Measurements from ENCODE around the gene LCP1.

LCP1 gene

DNA sequence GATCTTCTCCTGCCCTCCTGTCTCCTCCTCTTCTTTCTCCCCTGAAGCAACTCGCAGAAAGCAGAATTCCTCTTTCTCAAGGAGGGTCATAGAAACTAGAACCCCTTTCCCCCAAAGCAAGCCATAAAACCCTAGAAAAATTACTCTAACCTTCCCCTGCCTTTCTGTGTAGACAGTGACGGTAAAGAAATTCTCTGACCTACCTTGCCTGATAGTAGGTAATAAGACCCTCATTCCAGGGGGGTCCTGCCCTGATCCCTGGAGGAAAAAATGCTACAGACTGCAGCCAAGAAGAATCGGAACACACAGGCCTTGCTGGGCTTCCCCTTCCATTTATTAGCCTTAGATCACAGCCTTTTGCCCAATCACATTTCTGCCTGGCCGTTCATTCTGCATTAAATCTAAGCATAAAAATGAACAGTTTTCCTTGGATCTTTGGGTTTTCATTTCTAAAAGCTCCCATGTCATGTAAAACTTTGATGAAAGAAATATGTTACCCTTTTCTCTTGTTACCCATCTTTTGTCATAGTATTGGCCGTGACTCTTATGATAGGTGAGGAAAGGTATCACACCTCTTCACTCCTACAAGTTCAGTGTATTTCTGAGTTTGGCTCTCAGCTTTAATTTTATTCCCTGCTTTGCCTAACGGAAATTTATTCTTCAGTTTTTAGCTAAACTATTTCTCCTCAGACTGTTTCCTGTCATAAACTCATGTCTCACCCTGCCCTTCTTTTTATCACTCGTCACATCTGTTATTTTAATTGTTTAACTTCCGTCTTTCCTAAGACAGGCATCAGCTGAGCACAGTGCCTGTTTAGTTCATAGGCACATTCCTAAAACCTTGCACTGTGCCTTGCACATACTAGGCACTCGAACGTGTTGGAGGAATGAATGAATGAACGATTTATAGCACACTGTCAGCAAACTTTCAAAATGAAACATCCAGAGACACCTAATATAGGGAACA lies 56.7 kb downstream of the LCP1 start:
- intact Hi-C loops (cut with micrococcal nuclease) = loop anchor here (5.0 to 10.0 kb wide), 3 partner anchors 73 to 318 kb away; partner anchors contain the start of gene ZC3H13
- H3K27me3 Mint-ChIP-seq = peaks cover 2% of the 10 kb centered on the region
- H3K27ac Mint-ChIP-seq = peak overlapping the region; percentile 47
- H3K4me3 Mint-ChIP-seq = no peak overlapping the region
- H3K4me1 Mint-ChIP-seq (ENCODE audit: low read depth) = peaks cover 41% of the 10 kb centered on the region
- H3K9me3 Mint-ChIP-seq = no peaks in the 10 kb centered on the region
- H3K36me3 Mint-ChIP-seq (ENCODE audit: low read depth) = peaks cover 49% of the 10 kb centered on the region

DNA sequence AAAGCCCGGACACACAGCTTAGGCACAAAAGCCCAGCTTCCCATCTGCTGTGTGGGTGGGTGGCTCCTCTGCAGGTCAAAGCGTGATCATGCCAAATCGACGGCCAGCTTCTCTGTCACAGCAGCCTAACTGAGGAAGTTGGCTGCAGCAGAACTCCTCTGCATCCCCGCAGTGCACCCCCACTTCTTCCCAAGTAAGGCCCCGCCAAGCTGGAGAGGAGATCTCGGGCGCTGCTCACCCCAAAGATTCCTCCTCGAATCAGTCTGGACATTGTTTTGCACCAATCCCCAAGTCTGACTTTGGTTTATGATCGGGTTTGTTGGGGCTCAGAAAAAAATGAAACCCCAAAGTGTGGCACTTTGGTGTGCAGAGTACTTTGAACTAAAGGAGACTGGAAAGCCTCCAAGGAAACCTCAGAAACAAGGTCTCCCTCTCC lies 57.4 kb downstream of the LCP1 start:
- Mint-ChIP-seq H3K27me3 (peaks cover 2% of the 10 kb centered on the region), H3K36me3 (ENCODE audit: low read depth) (peaks cover 42% of the 10 kb centered on the region), H3K4me3 (no peak overlapping the region), H3K27ac (peak overlapping the region; percentile 47), H3K4me1 (ENCODE audit: low read depth) (peaks cover 41% of the 10 kb centered on the region), H3K9me3 (no peaks in the 10 kb centered on the region)
- intact Hi-C loops (cut with micrococcal nuclease) = loop anchor here (5.0 to 10.0 kb wide), 2 partner anchors 110 to 317 kb away; no protein-coding TSS in a partner anchor

DNA sequence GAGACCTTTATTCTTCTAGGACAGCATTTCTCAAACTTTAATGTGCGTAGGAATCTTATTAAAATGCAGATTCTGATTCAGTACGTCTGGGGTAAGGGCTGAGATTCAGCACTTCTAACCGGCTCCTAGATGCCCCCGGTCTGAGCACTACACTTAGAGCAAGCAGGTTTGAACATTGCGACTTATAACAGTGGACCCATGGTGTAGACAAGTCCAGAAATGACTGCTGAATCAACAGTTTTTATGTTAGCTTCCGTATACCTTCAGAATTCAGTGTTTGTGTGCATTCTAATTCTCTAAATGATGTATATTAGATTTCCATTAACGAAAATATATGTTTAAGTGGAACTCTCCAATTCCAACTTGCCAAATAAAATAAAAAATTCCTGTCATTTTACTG lies 59.7 kb downstream of the LCP1 start:
- Mint-ChIP-seq H3K36me3 (ENCODE audit: low read depth) (peaks cover 19% of the 10 kb centered on the region), H3K4me1 (ENCODE audit: low read depth) (peaks cover 38% of the 10 kb centered on the region), H3K9me3 (no peaks in the 10 kb centered on the region), H3K27ac (no peak overlapping the region), H3K27me3 (peaks cover 2% of the 10 kb centered on the region), H3K4me3 (no peak overlapping the region)
- intact Hi-C loops (cut with micrococcal nuclease) = loop anchor here (5.0 to 10.0 kb wide), 2 partner anchors 108 to 315 kb away; no protein-coding TSS in a partner anchor

DNA sequence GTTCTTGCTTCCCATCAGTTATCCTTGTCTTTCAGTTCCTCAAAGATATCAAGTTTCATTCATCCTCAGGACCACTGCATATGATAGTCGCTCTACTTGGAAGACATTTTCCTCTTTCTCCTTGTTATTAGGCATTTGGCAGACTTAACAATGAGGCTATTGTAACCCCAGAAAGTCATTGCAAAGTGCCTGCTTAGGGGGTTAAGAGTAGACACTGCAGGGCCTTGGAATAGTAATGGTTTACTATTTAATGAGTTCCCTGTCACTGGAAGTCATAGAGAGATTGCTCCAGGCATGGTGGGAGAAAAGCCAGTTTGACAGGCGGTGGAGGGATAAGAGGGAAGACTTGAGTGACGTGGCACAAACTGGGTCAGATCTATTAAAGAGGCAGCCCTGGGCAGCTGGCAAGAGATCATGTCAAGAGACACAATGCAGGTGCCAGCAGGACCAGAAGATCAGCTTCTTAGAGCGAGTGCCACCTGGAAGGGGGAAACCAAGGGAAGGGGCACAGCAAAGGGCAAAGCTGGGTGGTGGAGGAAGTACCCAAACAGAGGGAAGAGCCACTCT lies 60.3 kb downstream of the LCP1 start:
- H3K4me3 Mint-ChIP-seq = no peak overlapping the region
- peaks cover 2% of the 10 kb centered on the region for H3K27me3 Mint-ChIP-seq
- no peak overlapping the region for H3K27ac Mint-ChIP-seq
- H3K9me3 Mint-ChIP-seq = no peaks in the 10 kb centered on the region
- H3K36me3 Mint-ChIP-seq (ENCODE audit: low read depth) = peaks cover 13% of the 10 kb centered on the region
- H3K4me1 Mint-ChIP-seq (ENCODE audit: low read depth) = peaks cover 32% of the 10 kb centered on the region
- intact Hi-C loops (cut with micrococcal nuclease) = loop anchor here (5.0 to 10.0 kb wide), 2 partner anchors 107 to 314 kb away; no protein-coding TSS in a partner anchor

DNA sequence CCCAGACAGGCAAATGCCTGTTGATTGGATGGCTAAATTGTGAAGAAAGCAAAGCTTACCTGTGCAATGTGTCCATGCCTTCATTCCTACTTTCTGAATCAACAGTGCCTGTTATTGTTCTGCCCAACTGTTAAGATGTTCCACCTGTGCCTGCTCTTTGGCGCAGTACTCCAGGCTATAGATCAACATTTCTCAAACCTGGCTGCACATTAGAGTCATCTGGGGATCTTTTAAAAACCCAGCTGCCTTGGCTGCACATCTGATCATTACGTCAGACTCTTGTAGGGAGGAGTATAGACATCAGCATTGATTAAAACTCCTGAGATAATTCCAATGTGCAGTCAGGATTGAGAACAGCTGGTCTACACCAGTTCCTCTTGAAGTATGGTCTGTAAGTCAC lies 60.9 kb downstream of the LCP1 start:
- peaks cover 7% of the 10 kb centered on the region for H3K36me3 Mint-ChIP-seq (ENCODE audit: low read depth)
- H3K4me3 Mint-ChIP-seq = no peak overlapping the region
- H3K4me1 Mint-ChIP-seq (ENCODE audit: low read depth) = peaks cover 28% of the 10 kb centered on the region
- intact Hi-C loops (cut with micrococcal nuclease) = loop anchor here (5.0 to 10.0 kb wide), 2 partner anchors 106 to 314 kb away; no protein-coding TSS in a partner anchor
- H3K27ac Mint-ChIP-seq = no peak overlapping the region
- peaks cover 2% of the 10 kb centered on the region for H3K27me3 Mint-ChIP-seq
- no peaks in the 10 kb centered on the region for H3K9me3 Mint-ChIP-seq

DNA sequence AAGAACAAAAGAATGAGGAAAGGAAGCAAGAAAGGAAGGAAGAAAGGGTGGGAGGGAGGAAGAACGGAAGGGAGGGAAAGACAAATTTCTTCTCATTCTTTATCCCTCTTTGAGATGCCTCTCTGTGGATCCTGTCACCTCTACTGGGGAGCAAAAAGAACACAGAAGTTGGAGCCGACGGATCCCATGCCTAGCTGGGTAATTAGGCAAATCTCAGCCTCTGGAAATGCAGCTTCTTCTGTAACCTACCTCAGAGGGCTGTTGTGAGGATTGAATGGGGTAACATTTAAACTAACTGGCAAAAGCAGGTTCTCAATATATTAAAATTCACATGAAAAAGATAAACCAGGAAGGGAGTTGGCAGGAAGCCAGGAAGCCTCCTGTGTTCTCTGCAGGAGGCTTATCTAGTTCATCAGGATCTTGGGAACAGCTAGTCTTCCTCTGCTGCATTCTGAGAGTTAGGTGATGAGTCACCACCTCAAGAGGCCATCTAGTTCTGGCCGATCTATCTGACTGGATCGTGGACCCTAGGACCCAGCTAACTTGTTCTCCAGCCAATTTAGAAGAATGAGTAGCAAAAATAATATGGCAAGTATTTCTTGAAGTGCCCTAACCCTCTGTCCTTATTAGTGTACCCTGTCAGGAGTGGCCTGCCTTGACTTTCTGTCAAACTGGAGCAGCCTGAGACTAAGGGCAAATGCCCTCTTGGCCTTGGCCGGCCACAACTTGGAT lies 61.9 kb downstream of the LCP1 start:
- no peak overlapping the region for H3K4me3 Mint-ChIP-seq
- no peak overlapping the region for H3K27ac Mint-ChIP-seq
- H3K27me3 Mint-ChIP-seq = peaks cover 2% of the 10 kb centered on the region
- no peaks in the 10 kb centered on the region for H3K36me3 Mint-ChIP-seq (ENCODE audit: low read depth)
- H3K4me1 Mint-ChIP-seq (ENCODE audit: low read depth) = peaks cover 18% of the 10 kb centered on the region
- H3K9me3 Mint-ChIP-seq = no peaks in the 10 kb centered on the region
- intact Hi-C loops (cut with micrococcal nuclease) = loop anchor here (5.0 to 10.0 kb wide), 2 partner anchors 105 to 313 kb away; no protein-coding TSS in a partner anchor

DNA sequence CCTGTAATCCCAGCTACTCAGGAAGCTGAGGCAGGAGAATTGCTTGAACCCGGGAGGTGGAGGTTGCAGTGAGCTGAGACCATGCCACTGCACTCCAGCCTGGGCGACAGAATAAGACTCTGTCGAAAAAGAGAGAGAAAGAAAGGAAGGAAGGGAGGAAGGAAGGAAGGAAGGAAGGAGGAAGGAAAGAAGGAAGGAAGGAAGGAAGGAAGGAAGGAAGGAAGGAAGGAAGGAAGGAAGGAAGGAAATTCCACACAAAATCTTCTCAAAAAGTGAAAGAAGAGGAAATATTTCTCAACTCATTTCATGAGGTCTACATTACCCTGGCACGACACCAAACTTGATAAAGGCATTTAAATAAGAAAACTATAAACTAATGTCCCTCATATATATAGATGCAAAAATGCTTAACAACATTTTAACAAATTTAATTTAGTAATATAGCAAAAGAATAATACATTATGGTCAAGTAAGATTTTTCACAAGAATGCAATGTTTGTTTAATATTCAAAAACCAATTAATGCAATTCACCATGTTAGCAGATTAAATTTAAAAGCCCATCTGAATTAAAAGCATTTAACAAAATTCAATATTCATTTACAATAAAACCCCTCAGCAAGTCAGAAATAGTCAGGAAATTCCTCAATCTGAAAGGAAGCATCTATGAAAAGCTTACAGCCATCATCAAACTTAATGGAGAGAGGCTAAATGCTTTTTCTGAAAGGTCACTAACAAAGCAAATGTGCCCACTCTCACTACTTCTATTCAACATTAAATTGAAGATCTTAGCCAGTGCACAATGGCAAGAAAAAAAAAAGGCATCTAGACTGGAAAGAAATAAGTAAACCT lies 65.1 kb downstream of the LCP1 start:
- H3K27ac Mint-ChIP-seq = no peak overlapping the region

DNA sequence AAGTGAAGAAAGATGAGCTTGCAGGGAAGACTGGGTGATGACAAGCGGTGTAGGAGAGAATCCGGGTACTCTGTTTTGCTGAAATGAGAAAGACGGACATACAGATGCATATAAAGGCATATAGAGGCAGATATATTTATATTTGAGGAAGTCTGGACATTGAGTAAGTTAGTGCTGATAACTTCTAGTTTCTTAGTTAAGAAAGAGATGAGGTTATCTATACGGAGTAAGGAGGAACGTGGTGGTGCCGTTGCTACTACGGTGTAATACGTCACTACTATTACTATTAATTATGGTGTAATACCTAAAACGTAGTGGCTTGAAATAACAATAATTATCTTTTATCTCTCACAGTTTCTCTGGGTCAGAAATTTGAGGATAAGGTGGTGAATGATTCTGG lies 67.4 kb downstream of the LCP1 start:
- no peaks in the 10 kb centered on the region for H3K36me3 Mint-ChIP-seq (ENCODE audit: low read depth)
- H3K27me3 Mint-ChIP-seq = peaks cover 2% of the 10 kb centered on the region
- H3K27ac Mint-ChIP-seq = no peak overlapping the region
- no peak overlapping the region for H3K4me3 Mint-ChIP-seq
- peaks cover 16% of the 10 kb centered on the region for H3K4me1 Mint-ChIP-seq (ENCODE audit: low read depth)
- intact Hi-C loops (cut with micrococcal nuclease) = loop anchor here (5.0 kb wide), 1 partner anchor 62 kb away; the partner anchor contains the start of gene ZC3H13
- no peaks in the 10 kb centered on the region for H3K9me3 Mint-ChIP-seq

More for the DNA sequence above, 65.1 kb downstream of the LCP1 start:
- Mint-ChIP-seq H3K27me3 (peaks cover 1% of the 10 kb centered on the region), H3K9me3 (no peaks in the 10 kb centered on the region), H3K4me3 (no peak overlapping the region), H3K36me3 (ENCODE audit: low read depth) (no peaks in the 10 kb centered on the region), H3K4me1 (ENCODE audit: low read depth) (peaks cover 18% of the 10 kb centered on the region)
- intact Hi-C loops (cut with micrococcal nuclease) = no loop called here

DNA sequence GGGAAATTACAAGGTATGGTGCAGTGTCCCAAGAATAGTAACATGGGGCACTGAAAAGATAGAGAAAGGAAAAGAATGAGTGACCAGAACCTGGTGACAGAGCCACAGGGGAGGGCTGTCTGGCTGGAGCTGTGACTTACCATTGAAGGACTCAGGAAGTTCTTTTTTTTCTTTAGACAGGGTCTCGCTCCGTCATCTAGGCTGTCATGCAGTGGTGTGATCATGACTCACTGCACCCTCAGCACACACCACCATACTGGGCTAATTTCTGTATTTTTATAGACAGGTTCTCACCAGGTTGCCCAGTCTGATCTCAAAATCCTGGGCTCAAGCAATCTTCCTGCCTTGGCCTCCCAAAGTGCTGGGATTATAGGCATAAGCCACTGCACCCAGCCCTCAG lies 68.4 kb downstream of the LCP1 start:
- Mint-ChIP-seq H3K27ac (no peak overlapping the region), H3K27me3 (peaks cover 2% of the 10 kb centered on the region), H3K4me1 (ENCODE audit: low read depth) (peaks cover 16% of the 10 kb centered on the region), H3K36me3 (ENCODE audit: low read depth) (no peaks in the 10 kb centered on the region), H3K9me3 (no peaks in the 10 kb centered on the region), H3K4me3 (no peak overlapping the region)
- intact Hi-C loops (cut with micrococcal nuclease) = loop anchor here (5.0 kb wide), 1 partner anchor 61 kb away; the partner anchor contains the start of gene ZC3H13

DNA sequence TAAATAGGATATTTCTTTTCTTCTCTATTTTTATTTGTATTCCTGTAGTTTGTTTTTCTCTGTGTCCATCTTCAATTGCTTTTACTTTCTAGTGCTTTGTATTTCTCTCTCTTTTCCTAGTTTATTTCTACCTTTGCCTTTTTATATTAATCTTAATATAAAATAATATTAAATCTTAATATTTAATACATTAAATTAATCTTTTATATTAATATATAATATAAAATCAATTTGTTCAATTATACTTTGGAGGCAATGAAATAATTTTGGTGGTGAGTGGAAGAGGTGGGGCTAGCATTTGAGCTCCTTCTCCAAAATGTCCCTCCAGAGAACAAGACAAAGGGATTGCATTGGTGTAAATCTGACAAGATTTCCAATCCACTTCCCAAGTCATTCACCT lies 70.8 kb downstream of the LCP1 start:
- Mint-ChIP-seq H3K36me3 (ENCODE audit: low read depth) (no peaks in the 10 kb centered on the region), H3K9me3 (no peaks in the 10 kb centered on the region), H3K27me3 (peaks cover 2% of the 10 kb centered on the region), H3K27ac (no peak overlapping the region), H3K4me3 (no peak overlapping the region), H3K4me1 (ENCODE audit: low read depth) (peaks cover 21% of the 10 kb centered on the region)
- intact Hi-C loops (cut with micrococcal nuclease) = loop anchor here (5.0 kb wide), 1 partner anchor 59 kb away; the partner anchor contains the start of gene ZC3H13

DNA sequence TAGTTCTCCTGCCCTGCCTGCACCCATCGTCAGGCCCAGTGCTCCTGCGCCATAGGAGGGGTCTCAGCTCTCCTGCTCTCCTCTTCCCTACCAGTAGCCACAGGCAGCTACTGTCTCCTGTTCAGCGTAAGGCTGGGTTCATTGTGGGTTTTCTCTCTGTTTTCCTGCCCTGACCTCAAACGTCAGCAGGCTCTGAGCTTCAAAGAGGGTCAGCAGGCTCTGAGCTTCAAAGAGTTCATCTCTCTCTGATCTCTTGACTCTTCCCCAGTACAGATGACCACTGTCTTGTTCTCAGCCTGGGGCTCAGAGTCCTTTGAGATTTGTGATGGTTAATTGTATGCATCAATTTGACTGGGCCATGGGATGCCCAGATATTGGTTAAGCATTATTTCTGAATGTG lies 72.5 kb downstream of the LCP1 start:
- Mint-ChIP-seq H3K27me3 (peaks cover 2% of the 10 kb centered on the region), H3K27ac (no peak overlapping the region)

DNA sequence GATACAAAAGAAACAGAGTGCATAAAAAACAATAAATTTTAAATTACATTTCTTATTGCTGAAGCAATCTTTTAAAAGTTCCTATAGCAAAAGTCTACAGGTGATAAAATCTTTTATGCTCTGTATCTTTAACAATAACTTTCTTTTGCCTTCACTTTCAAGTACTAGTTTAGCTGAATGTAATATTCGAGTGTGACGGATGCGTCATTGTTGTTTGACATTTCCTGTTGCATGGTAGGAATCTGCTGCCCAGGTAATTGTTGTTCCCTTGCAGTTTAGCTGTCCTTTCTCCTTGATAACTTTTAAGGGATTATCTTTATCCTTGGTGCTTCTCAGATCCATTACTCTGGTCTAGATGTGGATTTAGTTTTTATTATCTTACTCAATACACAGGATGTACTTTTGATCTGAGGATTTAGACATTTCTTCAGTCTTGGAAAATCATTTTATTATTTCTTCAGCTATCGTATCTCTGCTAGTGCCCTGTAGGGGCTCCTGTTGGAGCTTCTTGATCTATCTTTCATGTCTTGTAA lies 75.1 kb downstream of the LCP1 start:
- peaks cover 2% of the 10 kb centered on the region for H3K27me3 Mint-ChIP-seq
- H3K4me1 Mint-ChIP-seq (ENCODE audit: low read depth) = peaks cover 8% of the 10 kb centered on the region
- H3K9me3 Mint-ChIP-seq = no peaks in the 10 kb centered on the region
- H3K27ac Mint-ChIP-seq = no peak overlapping the region
- intact Hi-C loops (cut with micrococcal nuclease) = no loop called here
- H3K4me3 Mint-ChIP-seq = no peak overlapping the region
- no peaks in the 10 kb centered on the region for H3K36me3 Mint-ChIP-seq (ENCODE audit: low read depth)

More for the DNA sequence above, 72.5 kb downstream of the LCP1 start:
- Mint-ChIP-seq H3K9me3 (no peaks in the 10 kb centered on the region), H3K4me1 (ENCODE audit: low read depth) (peaks cover 18% of the 10 kb centered on the region), H3K4me3 (no peak overlapping the region), H3K36me3 (ENCODE audit: low read depth) (no peaks in the 10 kb centered on the region)
- intact Hi-C loops (cut with micrococcal nuclease) = no loop called here

Measured in dendritic cell treated with granulocyte-macrophage colony-stimulating factor and Interleukin-4, amounts not matched to agents 40 ng/mL and 50 ng/mL, for 4 days (primary cell).